ENCODE measurements around the gene TRNP1. TPM values are rescaled to one million over a fixed set of nuclear protein-coding genes. Genes with fewer than 3 reads are reported as not detected.
A peak's percentile ranks its signal among the peaks of the same experiment; 100 is the strongest.

Gene TRNP1
- total RNA-seq, 4 donors from 2014 or later = 1.9 to 12.2 (median 3.2) TPM; not detected in 1

- Histone ChIP-seq H3K27me3 (peaks cover 0 to 11% of the 10 kb centered on the region in 2 donors), H3K27ac (peak overlapping the region; percentile 19 to 72 (median 66)), H3K4me1 (peaks cover 0 to 14% (median 6%) of the 10 kb centered on the region in 4 donors), H3K36me3 (no peaks in the 10 kb centered on the region), H3K4me3 (peak overlapping the region; percentile 68 to 85 (median 72)), H3K9me3 (no peaks in the 10 kb centered on the region)
- no peak for TF ChIP-seq POLR2A (IDR thresholded peaks at IDR 0.05)
- TF ChIP-seq, protein P1, sequence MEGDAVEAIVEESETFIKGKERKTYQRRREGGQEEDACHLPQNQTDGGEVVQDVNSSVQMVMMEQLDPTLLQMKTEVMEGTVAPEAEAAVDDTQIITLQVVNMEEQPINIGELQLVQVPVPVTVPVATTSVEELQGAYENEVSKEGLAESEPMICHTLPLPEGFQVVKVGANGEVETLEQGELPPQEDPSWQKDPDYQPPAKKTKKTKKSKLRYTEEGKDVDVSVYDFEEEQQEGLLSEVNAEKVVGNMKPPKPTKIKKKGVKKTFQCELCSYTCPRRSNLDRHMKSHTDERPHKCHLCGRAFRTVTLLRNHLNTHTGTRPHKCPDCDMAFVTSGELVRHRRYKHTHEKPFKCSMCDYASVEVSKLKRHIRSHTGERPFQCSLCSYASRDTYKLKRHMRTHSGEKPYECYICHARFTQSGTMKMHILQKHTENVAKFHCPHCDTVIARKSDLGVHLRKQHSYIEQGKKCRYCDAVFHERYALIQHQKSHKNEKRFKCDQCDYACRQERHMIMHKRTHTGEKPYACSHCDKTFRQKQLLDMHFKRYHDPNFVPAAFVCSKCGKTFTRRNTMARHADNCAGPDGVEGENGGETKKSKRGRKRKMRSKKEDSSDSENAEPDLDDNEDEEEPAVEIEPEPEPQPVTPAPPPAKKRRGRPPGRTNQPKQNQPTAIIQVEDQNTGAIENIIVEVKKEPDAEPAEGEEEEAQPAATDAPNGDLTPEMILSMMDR (IDR thresholded peaks at IDR 0.05) = no peak
- no peak for DNase-seq
These were observed 32.9 kb upstream of the TRNP1 start for GRCh38 chr1:26960625-26960966.

- Histone ChIP-seq H3K4me1 (peaks cover 0 to 14% (median 6%) of the 10 kb centered on the region in 4 donors), H3K4me3 (no peak overlapping the region), H3K27me3 (peaks cover 0 to 11% of the 10 kb centered on the region in 2 donors), H3K36me3 (no peaks in the 10 kb centered on the region), H3K27ac (no peak overlapping the region), H3K9me3 (no peaks in the 10 kb centered on the region)
- no peak for TF ChIP-seq POLR2A (IDR thresholded peaks at IDR 0.05)
- TF ChIP-seq, protein P1 (IDR thresholded peaks at IDR 0.05) = no peak
- no peak for DNase-seq
These were observed 31.7 kb upstream of the TRNP1 start for GRCh38 chr1:26961826-26962225.

DNA sequence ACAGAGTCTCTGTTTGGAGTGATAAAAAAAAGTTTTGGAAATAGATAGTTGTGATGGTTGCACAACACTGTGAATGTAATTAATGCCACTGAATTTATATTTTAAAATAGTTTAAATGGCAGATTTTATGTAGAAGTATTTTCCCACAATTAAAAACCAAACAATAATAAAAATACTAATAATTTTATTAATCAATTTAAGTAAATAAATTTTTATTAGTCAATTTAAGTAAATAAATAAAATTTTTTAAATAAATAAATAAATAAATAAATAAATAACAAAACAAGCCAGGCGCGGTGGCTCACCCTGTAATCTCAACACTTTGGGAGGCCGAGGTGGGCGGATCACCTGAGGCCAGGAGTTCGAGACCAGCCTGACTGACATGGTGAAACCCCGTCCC, 28.3 kb upstream of the TRNP1 start:
- TF ChIP-seq, protein P1 (IDR thresholded peaks at IDR 0.05) = no peak
- TF ChIP-seq POLR2A (IDR thresholded peaks at IDR 0.05) = no peak
- no peak overlapping the region for H3K4me3 ChIP-seq
- H3K27me3 ChIP-seq = peaks cover 0 to 3% of the 10 kb centered on the region in 2 donors
- H3K4me1 ChIP-seq = peaks cover 0 to 4% (median 2%) of the 10 kb centered on the region in 4 donors
- DNase-seq = no peak
- no peak overlapping the region for H3K27ac ChIP-seq
- no peaks in the 10 kb centered on the region for H3K36me3 ChIP-seq
- no peaks in the 10 kb centered on the region for H3K9me3 ChIP-seq

DNA sequence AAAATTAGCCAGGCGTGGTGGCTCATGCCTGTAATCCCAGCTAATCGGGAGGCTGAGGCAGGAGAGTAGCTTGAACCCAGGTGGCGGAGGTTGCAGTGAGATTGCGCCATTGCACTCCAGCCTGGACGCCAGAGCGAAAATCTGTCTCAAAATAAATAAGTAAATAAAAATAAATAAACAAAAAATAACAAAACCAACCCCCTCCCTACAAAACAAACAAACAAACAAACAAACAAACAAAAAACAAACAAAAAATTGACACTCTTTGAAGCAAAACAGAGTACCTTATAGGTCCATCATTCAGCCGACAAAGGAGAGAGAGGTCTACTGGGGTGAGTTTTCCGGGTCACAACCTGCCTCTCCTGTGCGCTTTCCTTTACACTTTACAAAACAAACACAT, 27.9 kb upstream of the TRNP1 start:
- Histone ChIP-seq H3K4me3 (no peak overlapping the region), H3K36me3 (no peaks in the 10 kb centered on the region), H3K27ac (no peak overlapping the region), H3K27me3 (no peaks in the 10 kb centered on the region), H3K4me1 (peaks cover 0 to 4% (median under 1%) of the 10 kb centered on the region in 4 donors), H3K9me3 (no peaks in the 10 kb centered on the region)
- DNase-seq = no peak
- TF ChIP-seq, protein P1 (IDR thresholded peaks at IDR 0.05) = no peak
- TF ChIP-seq POLR2A (IDR thresholded peaks at IDR 0.05) = no peak

DNA sequence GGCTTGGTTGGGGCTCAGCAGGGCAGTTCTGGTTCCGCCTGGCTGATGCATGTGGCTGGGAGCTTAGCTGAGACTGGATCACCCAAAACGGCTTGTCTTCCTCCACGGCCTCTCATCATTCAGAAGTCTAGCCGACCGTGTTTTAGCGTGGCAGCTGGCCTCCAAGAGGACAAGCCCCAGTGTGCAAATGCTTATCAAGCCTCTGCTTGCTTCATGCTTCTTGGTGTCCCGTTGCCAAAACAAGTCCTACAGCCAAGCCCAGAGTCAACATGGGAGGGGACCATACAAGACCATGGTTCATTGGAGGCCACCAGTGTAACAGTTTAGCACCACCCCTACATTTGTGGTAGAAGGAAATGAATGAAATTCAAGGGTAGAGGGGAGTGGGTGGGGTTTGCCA, 22.7 kb upstream of the TRNP1 start:
- H3K36me3 ChIP-seq = no peaks in the 10 kb centered on the region
- TF ChIP-seq, protein P1 (IDR thresholded peaks at IDR 0.05) = no peak
- no peak for TF ChIP-seq POLR2A (IDR thresholded peaks at IDR 0.05)
- DNase-seq = peak in 1 of 3 donors; percentile 50
- no peaks in the 10 kb centered on the region for H3K4me1 ChIP-seq
- peak overlapping the region in 1 of 4 donors; percentile 30 for H3K27ac ChIP-seq
- no peaks in the 10 kb centered on the region for H3K27me3 ChIP-seq
- H3K4me3 ChIP-seq = no peak overlapping the region
- no peaks in the 10 kb centered on the region for H3K9me3 ChIP-seq

DNA sequence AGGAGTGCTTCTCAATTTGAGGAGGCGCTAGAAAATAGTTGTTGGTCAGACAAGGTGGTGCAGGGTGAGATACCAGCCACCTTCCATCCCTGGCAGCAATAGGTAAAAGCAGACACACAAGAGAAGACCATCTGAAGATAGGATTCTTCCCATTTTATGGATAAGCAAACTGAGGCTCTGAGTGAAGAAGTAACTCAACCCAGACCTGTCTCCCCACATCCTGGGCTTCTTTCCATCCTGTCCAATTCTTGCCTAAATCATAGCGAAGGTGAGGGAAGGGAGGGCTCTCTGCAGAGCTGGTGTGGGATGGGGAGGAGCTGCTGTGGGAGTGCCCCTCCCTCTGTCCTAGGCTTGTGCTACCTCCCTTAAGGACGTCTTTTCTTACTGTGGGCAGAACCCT, 21.9 kb upstream of the TRNP1 start:
- DNase-seq = no peak
- TF ChIP-seq, protein P1 (IDR thresholded peaks at IDR 0.05) = no peak
- no peak for TF ChIP-seq POLR2A (IDR thresholded peaks at IDR 0.05)
- H3K9me3 ChIP-seq = no peaks in the 10 kb centered on the region
- no peaks in the 10 kb centered on the region for H3K36me3 ChIP-seq
- no peaks in the 10 kb centered on the region for H3K4me1 ChIP-seq
- no peak overlapping the region for H3K27ac ChIP-seq
- no peak overlapping the region for H3K4me3 ChIP-seq
- H3K27me3 ChIP-seq = no peaks in the 10 kb centered on the region

Data from Peyer's patch (tissue), 4 donors.